ENCODE results near the gene CPT1B. TPM values are rescaled to one million over a fixed set of nuclear protein-coding genes. Genes with fewer than 3 reads are reported as not detected.

The CPT1B gene
- total and polyA plus RNA-seq, 2 of the 4 experiments (the other 2 are of a cell fraction), result 0.36 to 1.8 TPM

DNA sequence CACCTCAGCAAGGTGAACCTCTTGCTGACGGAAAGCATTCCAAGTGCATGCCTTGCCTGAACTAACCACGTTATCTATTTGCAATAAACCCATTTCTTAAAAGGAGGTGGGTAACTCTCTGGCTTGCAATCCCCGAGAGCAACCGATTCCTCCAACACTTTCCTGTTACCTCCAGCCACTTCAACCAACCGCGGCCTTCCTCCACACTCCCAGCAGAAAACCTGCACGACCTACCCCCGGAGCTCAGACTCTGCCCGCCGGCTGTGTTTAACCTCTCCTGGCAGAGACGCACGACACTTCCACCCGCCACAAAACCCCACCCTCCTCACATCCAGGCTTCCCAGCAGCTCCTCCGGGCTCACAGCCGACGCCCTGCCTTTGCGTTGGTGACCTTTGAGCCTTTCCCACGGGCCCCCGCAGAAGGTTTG, 53.5 kb downstream of the CPT1B start:
- peak overlapping the region; percentile 77 for H3K9ac ChIP-seq (ENCODE audit: low read depth, low read length)
- peaks cover 19% of the 10 kb centered on the region for H4K20me1 ChIP-seq (ENCODE audit: insufficient read depth, low read length)
- H2BK5ac ChIP-seq (ENCODE audit: low read depth, low read length, poor library complexity, severe bottlenecking), result peak overlapping the region; percentile 77
- 34% methylated on average over 6 of the region's 19 CpGs; no CpG with 5 or more reads in 1 of the 2 experiments for WGBS, 2 experiments (ENCODE audit: extremely low coverage in 2 of 2, insufficient read length in 1 of 2)
- H2BK20ac ChIP-seq (ENCODE audit: low read depth, low read length), result no peak overlapping the region
- H3K4me2 ChIP-seq (ENCODE audit: low read depth, low read length), result peak overlapping the region; percentile 88
- peaks cover 11 to 46% of the 10 kb centered on the region in 2 experiments for H3K79me1 ChIP-seq (ENCODE audit: low read depth in 1 of 2, low read length in 2 of 2)
- no peak overlapping the region for H3K18ac ChIP-seq (ENCODE audit: low read depth, low read length)
- peaks cover 12% of the 10 kb centered on the region for H3K9me1 ChIP-seq (ENCODE audit: insufficient read depth, low read length)
- H3K23ac ChIP-seq (ENCODE audit: low read depth, low read length), result peak overlapping the region; percentile 2; the same call in 1 of the 2 replicates
- in situ Hi-C loops (cut with MboI; ENCODE audit: low sequenced_read_pairs), result loop anchor here (5.0 kb wide), 1 partner anchor 53 kb away; the partner anchor contains the start of gene CPT1B
- peak overlapping the region; percentile 56; the same call in 1 of the 2 replicates for H4K91ac ChIP-seq (ENCODE audit: insufficient read depth, low read depth, low read length)
- no TSS peak for BruUV-seq (replicated peaks)
- peak overlapping the region; percentile 71 for H3K4ac ChIP-seq (ENCODE audit: low read depth, low read length)
- H2BK120ac ChIP-seq (ENCODE audit: low read depth, low read length), result no peak overlapping the region
- peak overlapping the region; percentile 96 for H2AFZ ChIP-seq (replicated peaks; ENCODE audit: low read length, poor library complexity)
- dilution Hi-C loops (cut with HindIII; ENCODE audit: low sequenced_read_pairs, unreplicated experiment), result no loop called here
- CTCF ChIA-PET, result interaction anchor here (0.5 to 1.6 kb wide), 3 partner anchors 23 to 94 kb away, joined by 3 to 8 read pairs (median 3); partner anchors contain the start of gene SYCE3
- no peak for ATAC-seq (ENCODE audit: low read depth)
- 0 out of 2 replicates have a peak overlapping the region, but pooled peaks have one; percentile 36 for H3K56ac ChIP-seq (ENCODE audit: extremely low read depth, insufficient read depth, low read length)
- peak overlapping the region; percentile 36; the same call in 1 of the 2 replicates for H4K5ac ChIP-seq (ENCODE audit: low read depth, low read length)
- peak overlapping the region; percentile 98 for H2AK9ac ChIP-seq (replicated peaks; ENCODE audit: low read depth, low read length, poor library complexity)
- peak overlapping the region; percentile 76 for H3K27ac ChIP-seq (ENCODE audit: insufficient read depth, low read length)
- peak overlapping the region; percentile 37 to 86; a peak in 2 of 4 replicates for H4K8ac ChIP-seq (ENCODE audit: low read depth in 2 of 2, low read length in 2 of 2)
- no peaks in the 10 kb centered on the region for H3K27me3 ChIP-seq (ENCODE audit: control insufficient read depth, insufficient read depth, low read length)
- H2BK15ac ChIP-seq (ENCODE audit: low read depth, low read length), result no peak overlapping the region
- H3K36me3 ChIP-seq (ENCODE audit: control insufficient read depth, insufficient read depth, low read length), result peaks cover 24% of the 10 kb centered on the region
- intact Hi-C loops (cut with micrococcal nuclease), result loop anchor here (5.0 kb wide), 1 partner anchor 58 kb away; the partner anchor contains the start of gene CHKB
- H3K14ac ChIP-seq (replicated peaks; ENCODE audit: low read depth, low read length), result peak overlapping the region; percentile 79
- no peaks in the 10 kb centered on the region for H3K9me3 ChIP-seq (ENCODE audit: control insufficient read depth, insufficient read depth, low read length)
- no peak for DNase-seq
- H3K4me1 ChIP-seq (ENCODE audit: control insufficient read depth, insufficient read depth, low read length), result peaks cover 13% of the 10 kb centered on the region
- H2AK5ac ChIP-seq (ENCODE audit: low read depth, low read length), result peak overlapping the region; percentile 61; the same call in 1 of the 2 replicates
- peak overlapping the region; percentile 84 for H3K4me3 ChIP-seq (ENCODE audit: insufficient read depth, low read depth, low read length)
- POLR2A ChIA-PET (ENCODE audit: unreplicated experiment), result interaction anchor here (0.6 kb wide), 1 partner anchor 10 kb away, joined by 3 read pairs; no protein-coding TSS in a partner anchor
- TF ChIP-seq, protein P1, sequence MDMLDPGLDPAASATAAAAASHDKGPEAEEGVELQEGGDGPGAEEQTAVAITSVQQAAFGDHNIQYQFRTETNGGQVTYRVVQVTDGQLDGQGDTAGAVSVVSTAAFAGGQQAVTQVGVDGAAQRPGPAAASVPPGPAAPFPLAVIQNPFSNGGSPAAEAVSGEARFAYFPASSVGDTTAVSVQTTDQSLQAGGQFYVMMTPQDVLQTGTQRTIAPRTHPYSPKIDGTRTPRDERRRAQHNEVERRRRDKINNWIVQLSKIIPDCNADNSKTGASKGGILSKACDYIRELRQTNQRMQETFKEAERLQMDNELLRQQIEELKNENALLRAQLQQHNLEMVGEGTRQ (IDR thresholded peaks at IDR 0.05; ENCODE audit: low read depth, low read length), result no peak
- no peak for TF ChIP-seq CHD1 (IDR thresholded peaks at IDR 0.05; ENCODE audit: low read depth, low read length)
- TF ChIP-seq RCOR1 (IDR thresholded peaks at IDR 0.05; ENCODE audit: insufficient replicate concordance, low read length), result no peak
- TF ChIP-seq CEBPB (IDR thresholded peaks at IDR 0.05; ENCODE audit: low read depth, low read length), result no peak
- TF ChIP-seq MXI1 (IDR thresholded peaks at IDR 0.05; ENCODE audit: borderline replicate concordance, low read depth, low read length), result no peak
- no peak for TF ChIP-seq RAD21 (IDR thresholded peaks at IDR 0.05; ENCODE audit: low read length)
- TF ChIP-seq SMC3 (IDR thresholded peaks at IDR 0.05; ENCODE audit: low read depth, low read length), result no peak
- no peak for TF ChIP-seq FOS (IDR thresholded peaks at IDR 0.05; ENCODE audit: low read depth, low read length)
- TF ChIP-seq POLR2A (IDR thresholded peaks at IDR 0.05; ENCODE audit: low read depth, low read length), result no peak
- no peak for TF ChIP-seq NFE2L2 (IDR thresholded peaks at IDR 0.05; ENCODE audit: low read depth, low read length)
- no peak for TF ChIP-seq MAZ (IDR thresholded peaks at IDR 0.05; ENCODE audit: borderline replicate concordance, low read depth, low read length)
- TF ChIP-seq ELK1 (IDR thresholded peaks at IDR 0.05; ENCODE audit: borderline replicate concordance, low read depth, low read length), result no peak
- TF ChIP-seq RFX5 (IDR thresholded peaks at IDR 0.05; ENCODE audit: low read depth, low read length), result no peak
- no peak for TF ChIP-seq BHLHE40 (IDR thresholded peaks at IDR 0.05; ENCODE audit: low read depth, low read length)
- no peak for TF ChIP-seq CTCF (conservative IDR thresholded peaks at IDR 0.05; ENCODE audit: low read depth, low read length)

Measured in IMR-90 (cell line).